SKM-1 (cell line): ENCODE measurements around the gene RNF44.

ENCODE experiments used
- DNase-seq: peaks from one replicate; lab custom pipeline; 2025; ENCODE audit not compliant: unreplicated experiment; lab: John Stamatoyannopoulos, UW

RNF44 gene

DNA sequence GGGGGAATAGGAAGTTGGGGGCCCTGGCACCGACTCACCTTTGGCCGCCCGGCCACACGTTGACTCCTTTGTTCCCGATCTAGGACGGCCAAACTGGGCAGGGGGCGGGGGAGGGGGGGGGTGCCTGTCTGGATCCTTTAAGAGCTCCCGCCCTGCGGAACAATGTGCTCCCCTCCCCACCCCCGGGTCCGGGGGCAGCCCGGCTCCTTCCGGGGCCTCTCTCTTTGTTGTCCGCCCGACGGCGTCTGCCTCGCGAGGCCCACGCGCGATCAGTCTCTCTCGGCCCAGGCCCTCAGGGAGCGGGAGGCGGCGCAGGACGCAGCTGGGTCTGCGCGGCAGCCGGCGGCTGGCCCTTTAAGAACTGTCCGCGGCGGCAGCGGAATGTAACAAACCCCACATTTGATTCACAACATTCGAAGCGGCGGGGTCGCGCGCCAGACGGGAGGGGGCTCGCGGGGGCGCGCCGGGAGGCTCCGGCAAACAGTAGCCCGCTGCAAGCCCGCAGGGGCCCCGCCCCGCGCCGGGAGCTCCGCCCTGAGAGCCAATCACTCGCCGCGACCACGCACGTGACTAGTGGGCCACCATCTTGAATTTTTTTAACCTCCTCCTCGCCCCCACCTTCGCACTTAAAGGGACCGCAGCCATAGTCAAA, at the start of gene RNF44:
Gene RNF44, minus strand, starts transcription at position 501 of the 652 bp plus-strand sequence. CDS start 4,930 bp downstream, outside the sequence.
- DNase-seq, result peak; percentile 93

DNA sequence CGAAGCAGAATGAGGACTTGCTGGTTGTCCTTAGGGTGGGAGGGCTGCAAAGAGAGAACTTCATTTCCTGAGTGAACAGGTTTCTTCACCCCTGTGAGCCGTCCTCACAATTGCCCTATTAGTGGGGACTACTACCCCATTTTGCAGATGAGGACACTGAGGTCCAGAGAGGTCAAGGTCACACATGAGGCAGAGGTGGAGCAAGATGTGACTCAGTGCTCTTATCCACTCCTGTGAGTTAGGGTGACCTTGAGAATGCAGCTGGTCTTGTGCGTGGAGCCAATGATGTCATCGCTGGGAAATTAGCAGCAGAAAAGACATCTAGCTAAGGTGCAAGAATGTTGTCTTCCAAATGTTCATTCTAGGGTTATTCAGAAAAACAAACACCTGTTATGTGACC, 45.9 kb upstream of the RNF44 start:
- DNase-seq, result no peak

DNA sequence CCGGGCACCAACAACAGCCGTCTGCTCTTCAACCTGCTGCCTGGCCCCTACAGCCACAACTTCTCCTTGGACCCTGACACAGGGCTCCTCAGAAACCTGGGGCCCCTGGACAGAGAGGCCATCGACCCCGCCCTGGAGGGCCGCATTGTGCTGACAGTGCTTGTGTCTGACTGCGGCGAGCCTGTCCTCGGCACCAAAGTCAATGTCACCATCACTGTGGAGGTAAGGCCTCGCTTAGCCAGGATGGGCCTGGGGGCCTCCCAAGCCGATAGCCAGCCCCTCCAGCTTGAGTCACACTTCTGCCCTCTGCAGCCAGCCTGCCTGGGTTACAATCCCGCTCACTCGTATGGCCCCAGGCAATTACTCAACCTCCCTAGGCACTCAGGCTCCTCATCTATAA, 44.2 kb upstream of the RNF44 start:
- DNase-seq, result no peak

GRCh38 chr5:176579323-176579722, 42.1 kb upstream of the RNF44 start:
- DNase-seq, result no peak

DNA sequence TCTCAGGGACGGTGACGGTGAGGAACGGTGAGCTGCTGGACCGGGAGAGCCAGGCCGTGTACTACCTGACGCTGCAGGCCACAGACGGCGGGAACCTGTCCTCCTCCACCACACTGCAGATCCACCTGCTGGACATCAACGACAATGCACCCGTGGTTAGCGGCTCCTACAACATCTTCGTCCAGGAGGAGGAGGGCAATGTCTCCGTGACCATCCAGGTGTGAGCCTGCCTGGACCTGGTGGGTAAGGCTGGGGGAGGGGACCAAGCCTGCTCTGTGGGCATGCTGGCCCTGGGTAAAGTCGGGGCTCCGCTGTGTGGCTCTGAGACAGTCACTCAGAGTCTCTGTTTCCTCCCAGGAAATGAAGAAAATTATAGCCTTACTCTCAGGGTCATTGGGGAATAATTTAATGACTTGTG, 41.2 kb upstream of the RNF44 start:
- no peak for DNase-seq

DNA sequence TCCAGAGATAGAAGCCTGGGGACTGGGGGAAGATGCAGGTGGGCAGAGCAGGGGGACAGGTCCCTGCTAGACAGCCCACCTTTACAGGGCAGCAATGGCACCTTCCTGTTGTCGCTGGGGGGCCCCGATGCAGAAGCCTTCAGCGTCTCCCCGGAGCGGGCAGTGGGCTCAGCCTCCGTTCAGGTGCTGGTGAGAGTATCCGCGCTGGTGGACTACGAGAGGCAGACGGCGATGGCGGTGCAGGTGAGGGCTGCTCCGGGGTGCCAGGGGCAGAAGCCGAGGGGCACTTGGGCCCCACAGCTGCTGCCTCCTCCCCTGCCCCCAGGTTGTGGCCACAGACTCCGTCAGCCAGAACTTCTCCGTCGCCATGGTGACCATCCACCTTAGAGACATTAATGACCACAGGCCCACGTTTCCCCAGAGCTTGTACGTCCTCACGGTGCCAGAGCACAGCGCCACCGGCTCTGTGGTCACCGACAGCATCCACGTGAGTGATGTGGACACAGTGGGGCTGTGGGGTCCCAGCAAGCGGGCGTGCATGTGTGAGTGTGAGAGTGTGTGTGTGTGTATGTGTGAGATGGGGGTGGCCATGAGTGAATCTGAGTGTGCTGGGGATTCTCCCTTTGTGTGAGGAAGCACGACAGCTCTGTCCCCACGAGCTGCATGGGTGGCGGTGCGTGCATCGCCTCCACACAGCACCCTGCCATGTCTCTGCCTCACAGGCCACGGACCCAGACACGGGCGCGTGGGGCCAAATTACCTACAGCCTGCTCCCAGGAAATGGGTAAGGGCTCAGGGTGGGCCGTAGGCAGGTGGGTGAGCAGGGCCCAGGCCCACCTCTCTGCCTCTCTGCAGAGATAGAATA, 40.3 kb upstream of the RNF44 start:
- no peak for DNase-seq

- DNase-seq, result no peak
Observed at GRCh38 chr5:176575488-176576422, 38.6 kb upstream of the RNF44 start.

- DNase-seq, result no peak
Observed at GRCh38 chr5:176575066-176575465, 37.9 kb upstream of the RNF44 start.

DNA sequence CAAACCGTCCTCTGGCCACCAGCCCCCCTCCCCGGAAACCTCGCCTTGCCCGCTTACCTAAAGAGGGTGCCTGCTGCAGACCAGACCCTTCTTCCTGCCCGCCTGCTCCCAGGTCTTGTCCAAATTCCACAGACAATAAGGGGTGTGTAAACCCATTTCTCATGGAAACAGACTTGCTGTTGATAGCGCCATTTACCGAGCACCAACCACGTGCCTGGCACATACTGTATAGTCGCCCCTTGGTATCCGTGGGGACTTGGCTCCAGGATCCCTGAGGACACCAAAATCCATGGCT, 37.0 kb upstream of the RNF44 start:
- no peak for DNase-seq

DNA sequence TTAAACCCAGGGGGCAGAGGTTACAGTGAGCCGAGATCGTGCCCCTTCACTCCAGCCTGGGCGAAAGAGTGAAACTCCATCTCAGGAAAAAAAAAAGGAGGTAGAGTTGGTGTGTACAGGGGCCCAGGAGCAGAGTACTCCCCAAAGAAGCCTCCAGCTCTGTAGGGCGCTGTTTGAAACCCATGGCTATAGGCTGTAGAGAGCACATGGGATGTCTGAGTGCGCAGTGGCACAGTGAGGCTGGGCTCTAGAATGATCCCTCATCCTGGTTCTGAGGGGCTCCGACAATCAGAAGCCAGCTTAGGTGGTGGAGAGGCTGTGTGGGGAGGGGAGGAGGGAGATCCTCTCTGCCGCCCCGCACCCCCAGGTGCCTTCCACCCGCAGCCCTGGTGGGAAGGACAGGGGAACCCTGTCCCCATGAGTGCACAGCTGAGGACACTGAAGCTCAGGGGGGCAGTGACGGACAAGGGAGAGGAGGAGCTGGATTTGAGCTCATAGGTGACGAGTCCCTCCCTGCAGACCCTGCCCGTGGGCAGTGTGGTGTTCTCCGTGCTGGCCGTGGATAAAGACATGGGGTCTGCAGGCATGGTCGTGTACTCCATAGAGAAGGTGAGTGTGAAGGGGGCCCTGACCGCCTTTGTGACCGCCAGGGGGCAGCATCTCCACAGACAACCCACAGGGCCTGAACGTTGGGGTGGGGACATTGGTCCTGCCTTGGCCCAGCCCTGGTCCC, 36.5 kb upstream of the RNF44 start:
- no peak for DNase-seq

DNA sequence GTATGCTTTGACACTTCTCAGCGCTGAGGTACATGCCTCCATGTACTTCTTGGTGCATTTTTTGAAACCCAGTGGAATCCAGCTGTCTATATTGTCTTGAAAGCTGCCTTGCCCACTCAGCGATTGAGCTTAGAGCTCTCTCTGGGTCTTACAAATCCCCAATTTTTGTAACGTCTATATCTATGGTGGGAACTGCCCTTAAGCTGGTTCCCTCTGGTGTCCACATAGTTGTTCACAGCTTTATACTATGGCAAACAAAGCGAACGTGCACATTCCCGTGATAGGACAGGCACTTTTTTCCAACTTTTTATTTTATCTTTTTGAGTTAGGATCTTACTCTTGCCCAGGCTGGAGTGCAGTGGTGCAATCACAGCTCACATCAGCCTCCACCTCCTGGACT, 32.8 kb upstream of the RNF44 start:
- no peak for DNase-seq

DNA sequence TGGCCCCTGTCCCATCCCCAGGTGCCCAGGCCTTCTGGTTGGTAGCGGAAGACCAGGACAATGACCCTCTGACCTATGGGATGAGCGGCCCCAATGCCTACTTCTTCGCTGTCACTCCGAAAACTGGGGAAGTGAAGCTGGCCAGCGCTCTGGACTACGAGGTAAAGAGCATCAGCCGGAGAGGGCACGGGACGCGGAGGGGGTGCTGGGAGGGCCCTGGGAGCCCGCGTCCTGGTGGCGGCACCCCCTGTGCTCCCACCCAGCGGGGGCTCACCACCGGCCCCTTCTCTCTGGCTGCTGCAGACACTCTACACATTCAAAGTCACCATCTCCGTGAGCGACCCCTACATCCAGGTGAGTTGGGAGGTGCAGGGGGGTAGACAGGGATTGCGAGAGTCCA, 31.5 kb upstream of the RNF44 start:
- DNase-seq, result no peak

DNA sequence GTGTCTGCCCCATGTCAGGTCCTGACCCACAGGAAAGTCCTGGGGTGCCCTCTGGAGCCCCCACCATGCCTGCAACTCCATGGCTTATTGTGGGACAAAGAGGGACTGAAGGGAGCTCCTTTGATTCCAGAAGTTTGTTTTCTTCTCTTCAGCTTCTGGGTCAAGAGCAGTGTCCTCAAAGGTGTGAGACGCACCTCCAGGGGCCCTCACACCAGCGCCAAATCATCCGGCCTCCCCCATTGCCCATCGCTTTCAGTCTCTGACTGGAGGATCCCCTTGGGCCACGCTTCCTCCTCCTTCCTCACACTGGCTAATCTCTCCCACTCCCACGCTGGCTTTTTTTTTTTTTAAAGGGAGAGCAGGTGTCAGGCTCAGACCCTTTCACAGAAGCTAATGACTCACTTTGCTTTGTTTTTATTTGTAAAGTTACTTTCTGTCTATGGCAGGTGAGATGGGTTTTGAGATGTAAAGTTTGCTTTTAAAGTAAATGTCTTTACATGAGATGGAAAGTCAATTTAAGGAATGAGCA, 28.6 kb upstream of the RNF44 start:
- no peak for DNase-seq

- DNase-seq, result no peak
Observed at GRCh38 chr5:176564002-176564401, 26.8 kb upstream of the RNF44 start.

DNA sequence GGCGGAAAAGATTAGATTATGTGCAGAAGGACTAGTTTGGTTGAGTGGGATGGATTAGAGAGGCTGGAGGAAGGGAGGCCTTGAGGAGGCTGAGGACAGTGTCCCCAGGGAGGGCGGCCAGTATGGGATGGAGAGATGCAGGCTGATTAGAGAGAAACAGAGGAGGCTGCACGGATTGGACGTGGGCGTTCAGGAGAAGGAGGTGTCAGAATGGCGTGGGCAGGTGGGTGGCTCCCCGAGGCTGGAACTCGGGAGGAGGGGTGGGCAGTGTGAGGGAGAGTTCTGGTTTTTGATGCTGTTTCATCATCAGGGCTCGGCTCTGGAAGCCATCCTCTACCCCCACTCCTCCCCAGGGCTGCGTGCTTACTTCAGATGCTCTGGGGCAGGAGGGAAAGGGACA, 25.0 kb upstream of the RNF44 start:
- no peak for DNase-seq

- DNase-seq, result no peak
Observed at GRCh38 chr5:176561259-176561658, 24.1 kb upstream of the RNF44 start.

DNA sequence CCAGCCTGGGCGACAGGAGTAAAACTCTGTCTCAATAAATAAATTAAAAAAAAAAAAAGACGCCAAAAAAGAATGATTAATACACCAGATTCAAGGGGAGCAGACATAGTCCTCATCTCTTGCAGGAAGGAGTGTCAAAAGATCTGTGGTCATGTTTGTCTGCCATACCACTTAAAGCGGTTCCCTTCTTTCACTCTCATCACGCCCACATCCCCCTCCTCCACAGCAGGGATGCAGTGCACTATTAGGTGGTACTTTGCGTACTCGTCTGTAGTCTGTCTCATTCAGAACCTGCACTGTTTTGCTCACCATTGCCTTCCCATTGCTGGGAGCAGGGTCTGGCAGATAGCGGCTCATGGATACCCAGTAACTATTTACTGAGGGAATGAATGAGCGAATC, 23.2 kb upstream of the RNF44 start:
- DNase-seq, result no peak

GRCh38 chr5:176559683-176560082, 22.5 kb upstream of the RNF44 start:
- DNase-seq, result no peak

DNA sequence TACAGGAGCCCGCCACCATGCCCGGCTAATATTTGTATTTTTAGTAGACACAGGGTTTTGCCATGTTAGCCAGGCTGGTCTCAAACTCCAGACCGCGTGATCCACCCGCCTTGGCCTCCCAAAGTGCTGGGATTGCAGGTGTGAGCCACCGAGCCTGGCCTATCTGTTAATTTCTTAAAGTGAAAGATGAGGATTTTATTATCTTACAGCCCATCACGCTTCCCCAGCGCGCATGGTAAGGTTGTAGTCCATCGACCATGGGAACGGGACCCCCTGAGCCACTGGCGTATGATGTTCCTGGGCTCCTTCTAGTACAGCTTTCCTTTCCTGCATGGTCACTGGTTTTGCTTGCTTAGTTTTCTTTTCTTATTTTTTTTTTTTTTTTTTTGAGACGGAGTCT, 20.6 kb upstream of the RNF44 start:
- DNase-seq, result no peak

DNA sequence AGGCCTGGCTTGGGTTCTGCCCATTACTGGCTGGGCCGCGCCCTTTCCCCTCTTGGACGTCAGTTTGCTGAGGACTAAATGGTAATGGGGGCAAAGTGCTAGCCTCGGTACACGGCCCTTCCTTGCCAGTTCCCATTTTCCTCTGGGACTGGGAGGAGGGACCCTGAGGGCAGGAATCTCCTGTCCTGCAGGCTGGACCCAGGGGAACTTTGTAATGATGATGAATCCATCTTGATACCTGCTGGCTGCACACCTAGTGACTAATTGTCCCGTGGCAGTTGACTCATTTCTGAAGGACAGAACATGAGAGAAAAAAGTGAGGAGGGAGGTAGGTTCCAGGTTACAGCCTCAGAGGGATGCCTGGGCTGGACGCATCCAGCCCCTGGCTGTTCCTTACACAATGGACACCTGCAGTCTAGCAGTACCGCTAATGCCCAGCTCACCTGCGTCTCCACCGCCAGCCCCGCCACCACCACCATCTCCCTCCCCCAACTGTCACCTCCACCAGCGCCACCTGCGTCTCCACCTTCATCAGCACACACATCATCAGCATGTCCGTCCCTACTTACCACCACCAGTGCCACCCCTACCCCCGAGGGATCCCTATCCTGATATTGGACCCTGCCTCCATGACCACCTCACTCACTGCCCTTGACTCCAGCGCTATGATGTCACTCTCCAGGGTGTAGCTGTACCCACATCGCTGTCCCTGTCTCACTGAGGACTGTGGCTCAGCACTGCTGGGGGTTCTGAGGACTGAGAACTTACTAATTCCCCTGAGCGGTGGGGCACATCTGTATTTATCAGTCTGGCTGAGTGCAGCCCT, 16.3 kb upstream of the RNF44 start:
- DNase-seq, result no peak
